GM18873 (cell line): ENCODE results near the gene MCTP2.

Experiments
- ATAC-seq: cut with Tn5 transposase; IDR thresholded peaks from one replicate; pipeline ENCODE4 v1.9.1; 2021; ENCODE audit warnings: mild to moderate bottlenecking, moderate library complexity, moderate number of reproducible peaks; ENCODE audit not compliant: unreplicated experiment, low FRiP score

MCTP2 gene, protein sequence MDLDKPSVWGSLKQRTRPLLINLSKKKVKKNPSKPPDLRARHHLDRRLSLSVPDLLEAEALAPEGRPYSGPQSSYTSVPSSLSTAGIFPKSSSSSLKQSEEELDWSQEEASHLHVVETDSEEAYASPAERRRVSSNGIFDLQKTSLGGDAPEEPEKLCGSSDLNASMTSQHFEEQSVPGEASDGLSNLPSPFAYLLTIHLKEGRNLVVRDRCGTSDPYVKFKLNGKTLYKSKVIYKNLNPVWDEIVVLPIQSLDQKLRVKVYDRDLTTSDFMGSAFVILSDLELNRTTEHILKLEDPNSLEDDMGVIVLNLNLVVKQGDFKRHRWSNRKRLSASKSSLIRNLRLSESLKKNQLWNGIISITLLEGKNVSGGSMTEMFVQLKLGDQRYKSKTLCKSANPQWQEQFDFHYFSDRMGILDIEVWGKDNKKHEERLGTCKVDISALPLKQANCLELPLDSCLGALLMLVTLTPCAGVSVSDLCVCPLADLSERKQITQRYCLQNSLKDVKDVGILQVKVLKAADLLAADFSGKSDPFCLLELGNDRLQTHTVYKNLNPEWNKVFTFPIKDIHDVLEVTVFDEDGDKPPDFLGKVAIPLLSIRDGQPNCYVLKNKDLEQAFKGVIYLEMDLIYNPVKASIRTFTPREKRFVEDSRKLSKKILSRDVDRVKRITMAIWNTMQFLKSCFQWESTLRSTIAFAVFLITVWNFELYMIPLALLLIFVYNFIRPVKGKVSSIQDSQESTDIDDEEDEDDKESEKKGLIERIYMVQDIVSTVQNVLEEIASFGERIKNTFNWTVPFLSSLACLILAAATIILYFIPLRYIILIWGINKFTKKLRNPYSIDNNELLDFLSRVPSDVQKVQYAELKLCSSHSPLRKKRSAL

DNA sequence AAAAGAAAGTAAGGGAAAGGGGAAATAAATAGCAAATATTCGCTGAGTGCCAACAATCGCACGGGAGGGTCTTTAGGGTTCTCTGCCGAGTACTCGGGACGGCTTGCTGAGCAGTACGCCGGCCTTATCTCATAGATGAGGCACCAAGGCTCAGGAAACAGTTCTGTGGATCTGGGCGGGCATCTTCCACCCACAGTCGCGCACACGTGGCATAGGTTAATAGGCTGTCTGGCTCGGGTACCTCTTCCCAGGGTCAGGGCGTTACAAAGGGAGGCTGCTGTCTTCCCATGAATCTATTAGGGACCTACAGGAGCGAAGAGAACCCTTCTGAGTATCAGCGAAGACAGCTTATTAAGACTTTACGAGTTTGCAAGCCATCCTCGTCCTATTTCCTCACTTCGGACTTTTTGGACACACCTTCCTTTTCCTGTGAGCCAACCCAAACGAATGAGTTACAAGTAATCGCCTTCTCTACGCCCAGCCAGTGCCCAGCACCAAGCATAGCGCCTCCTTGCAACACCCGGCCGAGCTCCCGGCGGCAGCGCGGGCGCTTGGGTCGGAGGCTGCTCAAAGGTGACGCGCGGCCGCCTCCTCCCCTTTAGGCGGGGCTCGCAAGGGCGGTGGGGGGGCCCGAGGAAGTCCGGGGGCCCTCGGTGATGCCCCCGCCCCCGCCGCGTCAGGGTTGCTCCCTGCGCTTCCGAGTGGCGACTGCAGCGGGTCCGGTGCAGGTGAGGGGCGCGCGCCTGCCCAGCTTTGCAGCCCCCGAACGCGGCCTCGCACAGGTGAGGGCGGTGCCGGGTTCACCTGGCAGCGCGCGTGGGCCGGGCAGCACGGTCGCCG, at the start of gene MCTP2:
MCTP2 (plus strand) TSS at position 679 of the 840 bp plus-strand sequence. CDS start 66,705 bp downstream, outside the sequence.
- ATAC-seq = peak; percentile 53

DNA sequence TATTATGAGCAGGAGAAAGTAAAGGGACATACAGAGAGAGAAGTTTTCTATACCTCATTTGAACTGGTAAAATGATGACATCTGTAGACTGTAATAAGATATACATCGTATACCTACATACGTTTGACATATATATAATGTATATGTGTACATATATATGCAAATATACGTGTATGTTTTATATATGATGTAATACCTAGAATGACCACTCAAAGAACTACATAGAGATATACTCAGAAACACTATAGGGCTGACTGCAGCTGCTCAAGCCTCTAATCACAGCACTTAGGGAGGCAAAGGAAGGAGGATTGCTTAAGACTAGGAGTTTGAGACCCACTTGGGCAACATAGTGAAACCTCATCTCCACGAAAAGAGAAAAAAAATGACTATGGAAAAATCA, 48.5 kb upstream of the MCTP2 start:
- ATAC-seq = no peak

DNA sequence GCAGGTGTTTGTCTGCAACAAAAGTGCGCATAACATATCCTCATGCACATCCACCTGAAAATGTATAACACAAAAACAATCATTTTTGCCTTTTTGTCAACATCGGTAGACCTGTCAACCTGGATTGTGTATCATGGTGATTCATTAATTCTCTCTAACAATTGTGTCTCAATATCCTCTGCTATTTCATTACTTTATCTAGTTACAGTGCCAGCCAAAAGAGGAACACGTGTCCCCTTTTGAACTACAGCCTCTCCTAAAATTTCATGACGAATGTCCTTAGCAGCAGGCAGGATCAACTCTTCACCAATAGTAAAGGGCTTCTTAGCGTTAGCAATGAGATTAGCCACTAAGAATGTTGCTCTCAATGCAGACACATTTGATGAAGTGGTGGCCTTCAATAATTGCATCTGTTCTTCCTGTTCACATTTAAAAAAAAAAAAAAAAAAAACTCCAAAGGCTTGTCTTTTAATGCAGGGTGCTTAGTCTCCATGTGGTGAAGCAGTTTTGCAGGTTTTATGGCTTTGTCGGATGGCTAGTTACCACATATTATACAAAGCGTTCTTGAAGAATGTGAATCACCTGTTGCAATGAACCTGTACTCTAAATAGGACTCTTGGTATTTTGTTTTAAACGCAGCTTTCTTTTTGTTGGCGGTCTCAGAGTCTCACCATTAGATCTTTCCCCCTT, 45.7 kb upstream of the MCTP2 start:
- ATAC-seq = no peak

DNA sequence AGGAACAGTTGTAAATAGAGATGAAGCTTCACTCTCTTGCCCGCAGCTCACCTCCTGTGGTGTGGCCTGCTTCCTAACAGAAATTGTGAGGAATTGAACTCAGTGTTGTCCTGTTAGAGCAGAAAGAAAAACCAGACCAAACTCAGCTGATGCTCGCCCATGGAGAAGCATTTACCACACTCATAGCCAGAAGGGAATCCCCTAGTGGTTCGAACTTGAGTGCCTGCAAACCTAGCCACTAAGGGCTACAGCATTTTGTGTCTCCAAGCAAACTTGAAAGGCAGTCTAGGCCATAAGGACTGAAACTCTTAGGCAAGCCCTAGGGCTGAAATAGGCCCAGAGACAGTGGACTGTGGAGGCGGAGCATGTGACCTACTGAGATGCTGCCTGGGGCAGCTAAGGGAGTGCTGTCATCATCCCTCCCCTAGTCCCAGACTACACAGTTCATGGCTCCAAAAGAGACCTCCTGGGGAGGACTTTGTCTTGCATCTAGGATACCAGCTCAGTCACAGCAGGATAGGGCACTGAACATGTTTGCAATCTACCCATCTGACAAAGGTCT, 44.5 kb upstream of the MCTP2 start:
- no peak for ATAC-seq

DNA sequence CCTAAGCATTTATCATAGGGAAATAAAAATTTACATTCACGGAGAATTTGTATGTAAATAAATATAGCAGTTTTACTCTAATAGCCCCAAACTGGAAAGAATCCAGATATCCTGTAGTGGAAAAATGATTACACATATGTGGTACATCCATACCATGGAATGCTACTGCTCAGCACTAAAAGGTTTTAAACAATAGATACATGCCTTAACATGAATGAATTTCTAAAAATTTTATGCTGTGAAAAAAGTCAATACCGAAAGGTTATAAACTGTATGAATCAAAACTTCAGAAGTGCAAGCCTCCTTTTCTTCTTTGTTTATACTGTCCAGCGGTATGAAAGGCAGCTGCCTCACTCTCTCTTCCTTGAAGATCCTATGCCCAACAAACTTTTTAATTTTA, 37.5 kb upstream of the MCTP2 start:
- no peak for ATAC-seq

DNA sequence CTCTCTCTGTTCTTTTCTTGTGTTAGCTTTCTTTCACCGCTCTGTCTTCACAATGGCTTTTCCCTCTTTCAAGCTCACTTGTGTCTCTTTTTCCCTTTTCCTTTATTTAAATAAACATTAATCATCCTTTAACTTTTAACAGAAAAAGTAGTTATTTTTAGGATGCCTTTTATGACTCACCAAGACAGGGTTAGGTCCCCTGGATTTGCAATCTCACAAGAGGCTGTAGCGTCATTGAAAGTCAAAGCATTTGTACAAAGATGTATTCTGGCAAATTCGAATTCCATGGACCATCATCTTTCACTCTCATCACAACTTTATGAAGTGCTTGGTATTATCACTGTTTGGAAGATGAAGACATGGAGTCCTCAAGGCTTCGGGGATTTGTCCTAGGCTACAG, 34.8 kb upstream of the MCTP2 start:
- no peak for ATAC-seq

DNA sequence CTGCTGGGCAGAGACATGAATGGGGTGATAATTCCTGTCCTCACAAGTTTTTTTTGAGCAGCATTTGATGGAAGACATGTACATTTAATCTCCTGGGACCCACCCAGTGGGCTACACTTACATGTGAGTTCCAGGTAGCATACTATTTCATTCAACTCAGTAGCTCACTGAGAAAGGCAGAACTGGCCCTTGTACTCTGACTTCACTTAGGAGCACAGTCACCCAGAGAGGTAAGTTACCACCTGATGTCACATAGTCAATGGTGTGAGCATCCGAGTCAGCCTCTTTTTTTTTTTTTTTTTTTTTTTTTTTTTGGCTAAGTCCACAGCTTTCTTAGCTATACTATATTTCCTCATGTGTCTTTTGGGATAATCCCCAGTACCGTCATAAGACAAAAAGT, 32.7 kb upstream of the MCTP2 start:
- no peak for ATAC-seq

DNA sequence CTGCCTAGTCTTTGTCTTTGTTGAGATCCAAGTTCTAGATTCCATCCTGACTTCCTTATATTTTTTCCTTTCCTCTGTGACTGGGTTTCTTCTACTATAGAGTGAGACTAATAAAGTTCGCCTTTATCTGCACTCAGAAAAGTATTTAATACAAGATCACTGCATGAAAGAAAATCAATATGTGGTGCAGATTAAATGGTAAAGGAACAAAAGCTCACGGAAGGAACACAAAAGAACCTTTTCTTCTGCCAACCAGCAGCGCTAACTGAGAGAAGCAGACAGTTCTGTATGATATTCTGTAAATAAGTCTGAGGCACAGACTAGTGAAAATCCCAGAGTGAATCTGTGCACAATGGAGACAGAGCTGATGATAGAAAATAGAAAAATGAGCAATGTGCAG, 31.6 kb upstream of the MCTP2 start:
- no peak for ATAC-seq

DNA sequence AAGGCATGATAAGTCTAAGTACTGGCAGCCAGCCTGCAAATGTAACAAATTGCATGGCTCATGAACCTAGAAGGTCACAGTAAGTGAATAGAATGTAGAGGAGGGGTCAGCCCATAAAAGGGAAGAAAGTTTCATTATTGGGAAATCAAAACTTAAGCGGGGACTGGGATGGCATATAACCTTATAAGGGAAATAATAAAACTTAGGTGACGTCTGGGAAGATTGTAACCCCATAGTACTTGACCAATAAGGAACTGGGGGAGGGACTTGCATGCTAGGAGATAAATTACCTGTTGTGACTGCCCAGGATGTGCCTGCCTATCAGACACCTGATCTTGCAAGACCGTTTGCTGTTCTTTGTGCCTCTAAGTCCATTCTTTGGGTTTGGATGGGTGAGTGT, 28.1 kb upstream of the MCTP2 start:
- ATAC-seq = no peak

DNA sequence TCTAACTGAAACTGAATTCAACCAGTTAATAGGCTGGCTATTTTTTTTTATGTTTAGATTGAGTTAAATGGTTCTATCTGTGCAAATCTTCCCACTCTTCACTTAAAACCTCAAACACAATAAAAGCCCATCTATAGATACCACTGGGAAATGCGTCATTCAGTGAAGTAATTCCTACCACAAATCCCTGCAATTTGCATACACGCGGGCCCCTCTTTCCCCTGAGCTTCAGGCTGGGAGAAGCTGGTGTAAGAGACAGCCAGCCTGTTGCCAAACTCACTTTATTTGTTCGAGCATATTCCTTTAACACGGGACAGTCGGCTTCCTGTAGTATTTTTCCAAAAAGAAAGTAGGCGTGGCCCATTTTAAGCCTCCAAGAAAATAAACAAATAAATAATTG, 26.0 kb upstream of the MCTP2 start:
- ATAC-seq = no peak

DNA sequence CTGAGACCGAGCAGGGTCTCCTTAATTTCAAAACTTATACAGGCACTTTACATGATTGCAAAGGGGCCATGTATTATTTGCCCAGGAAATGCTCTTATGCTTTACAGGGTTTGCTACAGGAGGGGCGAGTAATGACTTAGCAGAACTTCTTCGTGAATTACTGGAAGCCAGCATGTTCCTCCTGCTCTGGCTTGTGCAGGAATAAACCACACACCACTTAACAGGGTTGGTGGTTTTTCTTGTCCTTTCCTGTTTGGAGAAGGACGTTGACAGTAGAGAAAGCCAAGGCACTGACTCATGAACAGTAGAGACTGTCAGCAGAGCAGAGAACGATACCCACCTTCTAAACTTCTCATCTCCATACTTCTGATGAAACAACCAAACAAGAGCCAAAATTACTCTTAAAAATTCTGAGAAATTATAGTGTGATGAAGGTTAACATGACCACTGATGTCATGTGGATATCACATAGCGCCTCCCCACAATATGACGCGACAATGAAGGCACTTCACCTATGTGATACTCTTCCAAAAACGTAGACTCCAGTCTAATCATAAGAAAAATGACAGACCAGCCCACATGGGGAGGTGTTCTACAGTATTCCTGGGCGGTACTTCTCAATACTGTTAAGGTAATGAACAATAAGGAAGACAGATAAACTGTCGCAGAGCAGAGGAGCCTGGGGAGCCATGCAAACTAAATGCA, 24.7 kb upstream of the MCTP2 start:
- ATAC-seq = no peak

DNA sequence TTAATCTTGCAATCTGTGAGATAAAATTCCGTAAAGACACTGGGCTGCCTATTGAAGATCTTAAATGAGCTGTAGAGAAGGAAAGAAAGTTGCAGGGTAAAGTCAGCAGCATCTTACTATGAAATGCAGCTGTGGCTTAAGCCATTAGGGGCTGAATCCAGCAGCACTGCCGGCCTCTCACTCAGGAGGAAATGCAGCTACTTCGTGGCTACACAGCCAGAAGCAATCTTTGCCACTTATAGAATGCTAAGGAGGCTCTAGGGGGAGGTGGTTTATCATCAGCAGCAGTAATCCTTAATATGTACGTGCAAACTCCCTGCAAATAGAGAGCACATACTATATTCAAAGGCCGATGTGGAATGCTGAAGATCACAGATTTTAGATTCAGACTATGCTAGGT, 19.1 kb upstream of the MCTP2 start:
- ATAC-seq = no peak

DNA sequence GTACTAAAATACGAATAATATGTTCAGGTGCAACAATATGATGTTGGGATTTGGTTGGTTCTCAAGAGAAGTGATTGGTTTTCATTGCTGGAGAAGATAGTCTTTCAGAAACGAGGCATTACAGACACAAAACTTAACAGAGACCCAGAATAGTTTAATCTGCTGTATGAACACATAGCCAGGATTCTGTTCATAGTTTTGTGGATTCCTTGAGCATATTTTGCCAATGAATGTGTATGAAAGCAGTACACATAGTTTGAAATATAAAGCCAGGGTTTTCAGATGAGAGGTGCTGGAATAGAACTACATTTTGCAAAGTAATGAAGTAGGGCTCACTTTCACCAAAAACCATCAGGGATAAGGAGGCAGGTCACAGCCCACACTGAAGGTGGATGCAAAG, 5.7 kb upstream of the MCTP2 start:
- no peak for ATAC-seq

DNA sequence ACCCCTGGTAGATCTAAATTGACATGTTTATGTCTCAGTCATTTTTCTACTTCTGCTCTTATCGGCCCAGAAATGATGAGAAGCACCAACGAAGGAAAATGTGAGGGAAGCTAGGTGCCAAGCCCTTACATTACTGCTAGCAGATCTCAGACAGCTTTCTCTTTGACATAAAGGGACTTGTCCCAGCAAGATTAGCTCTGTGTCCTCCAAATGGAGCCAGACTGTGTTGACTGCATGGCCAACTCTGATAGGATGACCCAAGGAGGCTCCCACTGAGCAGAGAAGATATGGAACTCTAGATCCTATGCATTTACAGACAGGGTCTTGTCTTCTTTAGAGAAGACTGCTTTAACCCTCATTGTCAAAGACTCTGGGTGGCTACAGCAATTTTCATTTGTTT, 2.8 kb upstream of the MCTP2 start:
- no peak for ATAC-seq

DNA sequence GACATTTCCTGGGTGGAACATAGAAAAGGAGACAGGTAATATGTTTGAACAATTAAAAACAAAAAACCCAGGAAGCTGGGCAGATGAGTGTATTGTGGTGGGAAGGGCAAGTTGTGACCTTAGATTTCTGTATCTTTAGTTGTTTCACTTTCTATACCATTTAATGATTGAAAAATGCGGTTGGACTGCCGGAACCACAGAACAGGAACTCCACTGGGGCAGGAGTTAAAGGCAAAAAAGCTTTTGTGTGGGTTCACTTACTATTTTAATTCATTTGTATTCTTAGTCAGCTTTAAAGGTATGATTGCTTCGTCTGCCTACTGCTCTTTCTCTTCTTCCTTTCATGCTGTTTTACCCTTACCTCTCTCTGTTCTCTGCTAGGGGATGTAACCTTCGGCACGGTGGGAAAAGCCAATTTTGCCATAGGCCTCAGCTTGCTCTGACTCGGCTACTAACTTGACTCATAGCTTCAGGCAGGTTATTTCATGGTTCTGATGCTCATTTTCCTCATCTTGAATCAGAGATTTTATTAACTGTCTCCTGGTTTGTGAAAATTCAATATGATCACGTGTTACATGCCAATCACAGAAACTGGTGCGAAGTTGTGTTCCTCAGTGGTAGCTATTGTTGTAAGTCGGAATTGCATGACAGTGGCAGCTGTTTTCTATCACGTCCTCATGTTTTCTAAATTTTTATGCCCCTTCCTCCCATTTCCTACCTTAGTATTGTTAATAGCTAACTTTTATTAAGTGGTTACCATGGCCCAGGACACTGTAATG, 1.6 kb upstream of the MCTP2 start:
- ATAC-seq = peak; percentile 51

DNA sequence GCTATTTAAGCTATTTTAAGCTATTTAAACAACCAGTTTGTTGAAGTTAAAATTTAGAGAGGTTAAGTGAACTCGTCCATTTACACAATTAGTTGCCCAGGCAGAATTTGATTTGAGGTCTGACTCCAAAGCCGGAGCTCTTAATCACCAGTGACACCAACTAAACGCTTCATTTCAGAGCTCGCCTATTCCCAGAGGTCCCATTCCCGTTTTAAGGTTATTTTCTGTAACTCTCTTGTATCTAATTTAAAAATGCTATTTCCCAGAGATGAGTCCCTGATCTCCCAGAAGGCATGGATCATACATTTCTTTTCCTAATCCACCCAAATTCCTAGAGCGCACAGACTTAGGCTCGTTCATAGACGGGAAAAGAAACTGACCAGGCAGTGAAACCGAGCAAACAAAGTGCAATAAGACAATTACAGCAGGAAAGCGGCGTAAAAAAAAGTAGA, 904 bp upstream of the MCTP2 start:
- ATAC-seq = no peak

DNA sequence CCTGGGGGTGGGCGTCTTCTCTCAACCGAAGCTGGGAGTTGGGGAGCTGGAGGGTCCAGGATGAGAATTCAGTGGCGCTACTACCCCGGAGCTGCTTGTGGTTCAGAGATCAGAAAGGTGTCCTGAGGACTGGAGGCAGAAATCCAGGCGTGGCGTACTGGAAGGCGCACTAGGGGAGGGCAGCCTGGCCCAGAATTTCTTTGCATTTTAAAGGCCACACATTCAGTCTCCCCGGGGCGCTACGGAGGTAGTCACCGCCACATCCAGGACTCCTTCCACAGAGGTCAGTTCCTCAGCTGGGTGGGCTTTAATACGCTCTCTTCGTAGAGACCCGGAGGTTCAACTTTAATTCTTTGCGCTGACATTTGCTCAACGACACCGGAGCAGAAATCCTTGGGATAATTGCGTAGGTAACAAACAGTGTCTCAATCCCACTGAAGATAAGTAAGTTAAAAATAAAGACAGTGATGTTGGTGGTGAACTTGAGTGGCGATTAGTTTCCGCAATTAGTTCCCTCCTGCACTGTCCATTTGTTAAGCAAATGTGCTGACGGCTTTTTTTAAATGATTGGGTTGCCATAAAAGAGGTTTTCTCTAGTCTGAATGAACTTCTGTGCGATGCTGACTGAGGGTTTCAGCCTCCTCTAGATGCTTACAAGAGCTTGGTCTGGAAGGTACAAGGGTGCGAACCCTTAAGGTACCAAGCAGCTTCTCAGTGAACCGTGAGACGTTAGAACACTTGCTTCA, 535 bp downstream of the MCTP2 start:
- peak; percentile 5 for ATAC-seq

DNA sequence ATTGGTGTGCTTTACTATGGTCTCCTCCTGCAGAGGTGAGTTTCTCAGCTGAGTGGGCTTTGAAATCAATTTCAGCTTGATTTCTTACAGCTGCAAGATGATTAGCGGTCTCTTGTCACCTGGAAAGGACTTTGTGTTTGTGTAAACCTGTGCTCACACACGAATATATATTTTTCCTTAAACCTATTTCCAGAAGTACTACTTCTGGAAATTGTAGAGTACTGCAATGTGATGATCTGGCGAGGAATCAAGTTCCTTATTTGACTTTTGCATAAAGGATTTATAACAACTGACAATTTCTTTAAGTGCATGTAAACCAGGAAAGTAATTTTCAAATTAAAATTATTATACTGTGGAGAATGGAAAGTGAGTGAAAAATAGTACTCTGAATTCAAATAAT, 2.1 kb downstream of the MCTP2 start:
- ATAC-seq = no peak
